ENCODE results near the gene UPP2. TPM values are rescaled to one million over a fixed set of nuclear protein-coding genes. Genes with fewer than 3 reads are reported as not detected.

The UPP2 gene
- total and polyA plus RNA-seq, 7 donors: not detected

- intact Hi-C loops (cut with DNase I): no loop called here
- no peaks in the 10 kb centered on the region for H3K9me3 ChIP-seq
- no peak for TF ChIP-seq CTCF (IDR thresholded peaks at IDR 0.05)
- DNase-seq (no peak), ATAC-seq (no peak)
- no peaks in the 10 kb centered on the region for H3K36me3 ChIP-seq (ENCODE audit: insufficient read depth in 1 of 2, low read depth in 1 of 2)
- no peak overlapping the region for H3K27ac ChIP-seq
- no peaks in the 10 kb centered on the region for H3K27me3 ChIP-seq (ENCODE audit: insufficient read depth in 3 of 3, low read length in 2 of 3)
- no peaks in the 10 kb centered on the region for H3K4me1 ChIP-seq
- 85 to 94% (median 88%) methylated on average over 1 of the region's 1 CpG for WGBS, 3 donors
- no peak overlapping the region for H3K4me3 ChIP-seq
These were observed 29.8 kb downstream of the UPP2 start for GRCh38 chr2:158131483-158131912.

GRCh38 chr2:158131919-158132566 is 30.4 kb downstream of the UPP2 start:
- Histone ChIP-seq H3K36me3 (ENCODE audit: insufficient read depth in 1 of 2, low read depth in 1 of 2) (no peaks in the 10 kb centered on the region), H3K4me1 (no peaks in the 10 kb centered on the region), H3K4me3 (no peak overlapping the region), H3K9me3 (no peaks in the 10 kb centered on the region), H3K27me3 (ENCODE audit: insufficient read depth in 3 of 3, low read length in 2 of 3) (no peaks in the 10 kb centered on the region), H3K27ac (no peak overlapping the region)
- DNase-seq: no peak
- intact Hi-C loops (cut with DNase I): no loop called here
- TF ChIP-seq CTCF (IDR thresholded peaks at IDR 0.05): no peak
- 87 to 89% (median 88%) methylated on average over 7 of the region's 7 CpGs for WGBS, 3 donors
- no peak for ATAC-seq

- intact Hi-C loops (cut with DNase I): no loop called here
- Histone ChIP-seq H3K9me3 (no peaks in the 10 kb centered on the region), H3K4me3 (no peak overlapping the region), H3K27me3 (ENCODE audit: insufficient read depth in 3 of 3, low read length in 2 of 3) (no peaks in the 10 kb centered on the region), H3K36me3 (ENCODE audit: insufficient read depth in 1 of 2, low read depth in 1 of 2) (no peaks in the 10 kb centered on the region), H3K4me1 (no peaks in the 10 kb centered on the region), H3K27ac (no peak overlapping the region)
- no peak for TF ChIP-seq CTCF (IDR thresholded peaks at IDR 0.05)
- WGBS, 3 donors: 34 to 44% (median 36%) methylated on average over 4 of the region's 4 CpGs
- DNase-seq (no peak), ATAC-seq (no peak)
These were observed 32.4 kb downstream of the UPP2 start for GRCh38 chr2:158134055-158134454.

GRCh38 chr2:158134655-158135054 is 33.0 kb downstream of the UPP2 start:
- Histone ChIP-seq H3K36me3 (ENCODE audit: insufficient read depth in 1 of 2, low read depth in 1 of 2) (no peaks in the 10 kb centered on the region), H3K27ac (no peak overlapping the region), H3K4me1 (no peaks in the 10 kb centered on the region), H3K9me3 (no peaks in the 10 kb centered on the region), H3K27me3 (ENCODE audit: insufficient read depth in 3 of 3, low read length in 2 of 3) (no peaks in the 10 kb centered on the region), H3K4me3 (no peak overlapping the region)
- no peak for ATAC-seq
- no peak for TF ChIP-seq CTCF (IDR thresholded peaks at IDR 0.05)
- intact Hi-C loops (cut with DNase I): no loop called here
- WGBS, 3 donors: 80 to 81% (median 80%) methylated on average over 6 of the region's 6 CpGs
- DNase-seq: no peak

- WGBS, 3 donors: 88 to 91% (median 90%) methylated on average over 1 of the region's 1 CpG
- H3K9me3 ChIP-seq: no peaks in the 10 kb centered on the region
- no peaks in the 10 kb centered on the region for H3K27me3 ChIP-seq (ENCODE audit: insufficient read depth in 3 of 3, low read length in 2 of 3)
- no peaks in the 10 kb centered on the region for H3K4me1 ChIP-seq
- no peaks in the 10 kb centered on the region for H3K36me3 ChIP-seq (ENCODE audit: insufficient read depth in 1 of 2, low read depth in 1 of 2)
- no peak overlapping the region for H3K27ac ChIP-seq
- ATAC-seq (no peak), DNase-seq (no peak)
- no peak overlapping the region for H3K4me3 ChIP-seq
- intact Hi-C loops (cut with DNase I): no loop called here
- TF ChIP-seq CTCF (IDR thresholded peaks at IDR 0.05): no peak
These were observed 33.4 kb downstream of the UPP2 start for GRCh38 chr2:158135096-158135495.

Measured in psoas muscle (tissue), 8 donors.